HG02852 (cell line): ENCODE results near the gene MESP1.

Source experiments
- ATAC-seq: cut with Tn5 transposase; IDR thresholded peaks from one replicate; pipeline ENCODE4 v1.9.1; 2021; ENCODE audit warnings: mild to moderate bottlenecking, moderate library complexity; ENCODE audit not compliant: unreplicated experiment

The MESP1 gene

GRCh38 chr15:89760303-89761008, 9.4 kb upstream of the MESP1 start:
- no peak for ATAC-seq

GRCh38 chr15:89759835-89760234, 8.8 kb upstream of the MESP1 start:
- ATAC-seq = no peak

- no peak for ATAC-seq
Observed at GRCh38 chr15:89758981-89759380, 7.9 kb upstream of the MESP1 start.

GRCh38 chr15:89758283-89758682, 7.2 kb upstream of the MESP1 start:
- ATAC-seq = no peak

- ATAC-seq = no peak
Observed at GRCh38 chr15:89756897-89757296, 5.8 kb upstream of the MESP1 start.

- no peak for ATAC-seq
Observed at GRCh38 chr15:89755701-89756100, 4.7 kb upstream of the MESP1 start.

GRCh38 chr15:89754361-89755154, 3.5 kb upstream of the MESP1 start:
- no peak for ATAC-seq

GRCh38 chr15:89753855-89754254, 2.8 kb upstream of the MESP1 start:
- no peak for ATAC-seq

- no peak for ATAC-seq
Observed at GRCh38 chr15:89751748-89752147, 699 bp upstream of the MESP1 start.

- ATAC-seq = peak; percentile 7
Observed at GRCh38 chr15:89749951-89750559, 994 bp downstream of the MESP1 start.

- ATAC-seq = no peak
Observed at GRCh38 chr15:89749526-89749925, 1.5 kb downstream of the MESP1 start.

GRCh38 chr15:89749054-89749453, 2.0 kb downstream of the MESP1 start:
- no peak for ATAC-seq

- no peak for ATAC-seq
Observed at GRCh38 chr15:89747708-89748682, 3.1 kb downstream of the MESP1 start.

- no peak for ATAC-seq
Observed at GRCh38 chr15:89746386-89746780, 4.7 kb downstream of the MESP1 start.

GRCh38 chr15:89745768-89746167, 5.3 kb downstream of the MESP1 start:
- ATAC-seq = no peak

- no peak for ATAC-seq
Observed at GRCh38 chr15:89745131-89745530, 5.9 kb downstream of the MESP1 start.

- no peak for ATAC-seq
Observed at GRCh38 chr15:89743594-89743993, 7.5 kb downstream of the MESP1 start.

- no peak for ATAC-seq
Observed at GRCh38 chr15:89743011-89743410, 8.0 kb downstream of the MESP1 start.

GRCh38 chr15:89740137-89740536, 10.9 kb downstream of the MESP1 start:
- no peak for ATAC-seq

- ATAC-seq = no peak
Observed at GRCh38 chr15:89735773-89736172, 15.3 kb downstream of the MESP1 start.
